Vagina (tissue), 2 donors: ENCODE results near the gene ADGRG3. TPM values are rescaled to one million over a fixed set of nuclear protein-coding genes. Genes with fewer than 3 reads are reported as not detected.

Source experiments
- DNase-seq, 2 donors: peaks; one replicate each; pipeline ENCODE4 v3.0.0-alpha.2; 2017; ENCODE audit errors: extremely low spot score in 2 of 2
- H3K27ac ChIP-seq: fragments of 200-600 bp; sonication (generic); one replicate; pipeline ENCODE4 v1.5.1; 2019
- H3K27me3 ChIP-seq: fragments of 200-600 bp; sonication (generic); one replicate; pipeline ENCODE4 v1.5.1; 2019
- H3K36me3 ChIP-seq, 2 donors: fragments of 200-600 bp; sonication (generic); one replicate each; pipeline ENCODE4 v1.5.1; 2017 to 2019
- H3K4me1 ChIP-seq: fragments of 200-600 bp; sonication (generic); one replicate; pipeline ENCODE4 v1.5.1; 2019
- H3K4me3 ChIP-seq, 2 donors: fragments of 200-600 bp; sonication (generic); 1 replicate in 1 of 2; 2 replicates in 1 of 2; pipeline ENCODE4 v1.5.1; 2016 to 2019
- H3K9me3 ChIP-seq: fragments of 200-600 bp; sonication (generic); one replicate; pipeline ENCODE4 v1.5.1; 2019
- CTCF ChIP-seq, 3 experiments: fragments of 450-650 bp in 2 of 3; fragments of 200-600 bp in 1 of 3; sonication (generic) in 1 of 3; IDR thresholded peaks; one replicate each; pipeline ENCODE4 v1.5.1; 2017 to 2019; ENCODE audit warnings: antibody characterized with exemption in 3 of 3, mild to moderate bottlenecking in 2 of 3, moderate library complexity in 2 of 3
- POLR2A ChIP-seq, 2 donors: fragments of 450-650 bp; IDR thresholded peaks; one replicate each; pipeline ENCODE4 v1.6.1; 2017; ENCODE audit warnings: antibody characterized with exemption in 2 of 2, mild to moderate bottlenecking in 2 of 2, moderate library complexity in 2 of 2
- POLR2AphosphoS5 ChIP-seq, 2 donors: sonication (generic); formaldehyde crosslinking; IDR thresholded peaks; one replicate each; pipeline ENCODE4 v1.9.0; 2017; ENCODE audit warnings: antibody characterized with exemption in 2 of 2, mild to moderate bottlenecking in 2 of 2, low read depth in 1 of 2; ENCODE audit not compliant: insufficient read depth in 1 of 2
- intact Hi-C: fragments of 100-400 bp; cut with DNase I; formaldehyde crosslinking; loops from one replicate; pipeline ENCODE4 v1.15.1; 2023
- total RNA-seq: library from RNA; depleted of rRNA; stranded (reverse); fragments of >200 nt; gene quantifications from one replicate; pipeline ENCODE4 v1.2.3, GENCODE V29; 2016

ADGRG3 gene
- total RNA-seq, 1 donor from 2014 or later, result 10.3 TPM

- no peak for TF ChIP-seq POLR2AphosphoS5 (IDR thresholded peaks at IDR 0.05; ENCODE audit: insufficient read depth in 1 of 2, low read depth in 1 of 2)
- no peak for TF ChIP-seq POLR2A (IDR thresholded peaks at IDR 0.05)
- no peak for TF ChIP-seq CTCF (IDR thresholded peaks at IDR 0.05)
- no peaks in the 10 kb centered on the region for H3K27me3 ChIP-seq
- intact Hi-C loops, result no loop called here
- no peaks in the 10 kb centered on the region for H3K9me3 ChIP-seq
- peaks cover 45% of the 10 kb centered on the region for H3K4me1 ChIP-seq
- H3K27ac ChIP-seq, result peak overlapping the region; percentile 56
- H3K4me3 ChIP-seq, result peak overlapping the region; percentile 39
- no peaks in the 10 kb centered on the region for H3K36me3 ChIP-seq
- DNase-seq, result no peak
These were observed 39.3 kb upstream of the ADGRG3 start for GRCh38 chr16:57628783-57629293.

- no peak for DNase-seq
- intact Hi-C loops, result no loop called here
- Histone ChIP-seq H3K27ac (peak overlapping the region; percentile 56), H3K4me3 (peak overlapping the region; percentile 39), H3K4me1 (peaks cover 36% of the 10 kb centered on the region), H3K9me3 (no peaks in the 10 kb centered on the region), H3K36me3 (no peaks in the 10 kb centered on the region), H3K27me3 (no peaks in the 10 kb centered on the region)
- TF ChIP-seq POLR2AphosphoS5 (IDR thresholded peaks at IDR 0.05; ENCODE audit: insufficient read depth in 1 of 2, low read depth in 1 of 2), result no peak
- TF ChIP-seq CTCF (IDR thresholded peaks at IDR 0.05), result no peak
- no peak for TF ChIP-seq POLR2A (IDR thresholded peaks at IDR 0.05)
These were observed 38.3 kb upstream of the ADGRG3 start for GRCh38 chr16:57629516-57630406.

- no peak for DNase-seq
- no peak for TF ChIP-seq POLR2AphosphoS5 (IDR thresholded peaks at IDR 0.05; ENCODE audit: insufficient read depth in 1 of 2, low read depth in 1 of 2)
- TF ChIP-seq POLR2A (IDR thresholded peaks at IDR 0.05), result no peak
- TF ChIP-seq CTCF (IDR thresholded peaks at IDR 0.05), result no peak
- no peaks in the 10 kb centered on the region for H3K36me3 ChIP-seq
- no peaks in the 10 kb centered on the region for H3K27me3 ChIP-seq
- intact Hi-C loops, result no loop called here
- peaks cover 38% of the 10 kb centered on the region for H3K4me1 ChIP-seq
- H3K9me3 ChIP-seq, result no peaks in the 10 kb centered on the region
- peak overlapping the region in 1 of 2 donors; percentile 39 for H3K4me3 ChIP-seq
- peak overlapping the region; percentile 56 for H3K27ac ChIP-seq
These were observed 37.7 kb upstream of the ADGRG3 start for GRCh38 chr16:57630407-57630797.

- intact Hi-C loops, result no loop called here
- TF ChIP-seq POLR2AphosphoS5 (IDR thresholded peaks at IDR 0.05; ENCODE audit: insufficient read depth in 1 of 2, low read depth in 1 of 2) (no peak), CTCF (IDR thresholded peaks at IDR 0.05) (no peak), POLR2A (IDR thresholded peaks at IDR 0.05) (no peak)
- H3K4me3 ChIP-seq, result peak overlapping the region; percentile 24 to 39
- no peaks in the 10 kb centered on the region for H3K9me3 ChIP-seq
- DNase-seq, result no peak
- H3K27ac ChIP-seq, result peak overlapping the region; percentile 56
- no peaks in the 10 kb centered on the region for H3K36me3 ChIP-seq
- peaks cover 46% of the 10 kb centered on the region for H3K4me1 ChIP-seq
- no peaks in the 10 kb centered on the region for H3K27me3 ChIP-seq
These were observed 36.9 kb upstream of the ADGRG3 start for GRCh38 chr16:57630931-57631845.
